Endothelial cell (in vitro differentiated cells): ENCODE measurements around the gene RGS18. TPM values are rescaled to one million over a fixed set of nuclear protein-coding genes. Genes with fewer than 3 reads are reported as not detected.
"Not testable (repeated sequence)": the region's sequence is repeated elsewhere in the genome, so short reads cannot be mapped to it uniquely, and the experiment has no call there.

ENCODE experiments used
- DNase-seq: peaks from one replicate; pipeline ENCODE4 v3.0.0; 2021; ENCODE audit warnings: low spot score
- H3K27ac Mint-ChIP-seq: one replicate; pipeline ENCODE4 v1.8.0; 2021; ENCODE audit warnings: mixed read lengths, inconsistent platforms; ENCODE audit not compliant: unreplicated experiment
- H3K27me3 Mint-ChIP-seq: one replicate; pipeline ENCODE4 v1.8.0; 2021; ENCODE audit warnings: mild to moderate bottlenecking, moderate library complexity, mixed read lengths, inconsistent platforms; ENCODE audit not compliant: unreplicated experiment
- H3K36me3 Mint-ChIP-seq: one replicate; pipeline ENCODE4 v1.8.0; 2021; ENCODE audit warnings: mild to moderate bottlenecking, low read depth, mixed read lengths, inconsistent platforms; ENCODE audit not compliant: unreplicated experiment
- H3K4me1 Mint-ChIP-seq: one replicate; pipeline ENCODE4 v1.8.0; 2021; ENCODE audit warnings: mild to moderate bottlenecking, mixed read lengths, inconsistent platforms; ENCODE audit not compliant: unreplicated experiment
- H3K4me3 Mint-ChIP-seq: one replicate; pipeline ENCODE4 v1.8.0; 2021; ENCODE audit warnings: mild to moderate bottlenecking, mixed read lengths, inconsistent platforms; ENCODE audit not compliant: unreplicated experiment
- H3K9me3 Mint-ChIP-seq: one replicate; pipeline ENCODE4 v1.8.0; 2021; ENCODE audit warnings: mixed read lengths, inconsistent platforms; ENCODE audit not compliant: unreplicated experiment
- CTCF ChIP-seq: fragments of 200-600 bp; sonication (generic); IDR thresholded peaks from one replicate; pipeline ENCODE4 v1.5.0; 2021; ENCODE audit warnings: antibody characterized with exemption; ENCODE audit not compliant: unreplicated experiment
- total RNA-seq: library from RNA; stranded (reverse); fragmentation: NEBNext Ultra II Directional; extraction: Animal tissue kit (Norgen Biotek cat#: 25700); gene quantifications from one replicate; pipeline ENCODE4 v1.2.1, GENCODE V29; 2021; ENCODE audit not compliant: unreplicated experiment

Gene RGS18
- total RNA-seq, 1 donor from 2014 or later: not detected

GRCh38 chr1:192160196-192160595 is 1.9 kb downstream of the RGS18 start:
- H3K4me1 Mint-ChIP-seq: no peaks in the 10 kb centered on the region
- no peak overlapping the region for H3K4me3 Mint-ChIP-seq
- H3K36me3 Mint-ChIP-seq: no peaks in the 10 kb centered on the region
- no peaks in the 10 kb centered on the region for H3K27me3 Mint-ChIP-seq
- H3K27ac Mint-ChIP-seq: no peak overlapping the region
- H3K9me3 Mint-ChIP-seq: no peaks in the 10 kb centered on the region
- DNase-seq: no peak
- TF ChIP-seq CTCF: no peak

GRCh38 chr1:192161976-192162375 is 3.7 kb downstream of the RGS18 start:
- Mint-ChIP-seq H3K27ac (no peak overlapping the region), H3K9me3 (no peaks in the 10 kb centered on the region), H3K4me3 (no peak overlapping the region), H3K27me3 (no peaks in the 10 kb centered on the region), H3K4me1 (no peaks in the 10 kb centered on the region), H3K36me3 (no peaks in the 10 kb centered on the region)
- no peak for TF ChIP-seq CTCF
- no peak for DNase-seq

GRCh38 chr1:192162376-192162775 is 4.1 kb downstream of the RGS18 start:
- H3K4me3 Mint-ChIP-seq: no peak overlapping the region
- H3K36me3 Mint-ChIP-seq: no peaks in the 10 kb centered on the region

GRCh38 chr1:192165002-192165401 is 6.7 kb downstream of the RGS18 start:
- not testable (repeated sequence) for H3K36me3 Mint-ChIP-seq, DNase-seq, H3K9me3 Mint-ChIP-seq, H3K4me1 Mint-ChIP-seq, H3K4me3 Mint-ChIP-seq, H3K27me3 Mint-ChIP-seq, H3K27ac Mint-ChIP-seq

More at GRCh38 chr1:192162376-192162775, 4.1 kb downstream of the RGS18 start:
- DNase-seq: no peak
- Mint-ChIP-seq H3K4me1 (no peaks in the 10 kb centered on the region), H3K27me3 (no peaks in the 10 kb centered on the region), H3K9me3 (no peaks in the 10 kb centered on the region), H3K27ac (no peak overlapping the region)
- no peak for TF ChIP-seq CTCF

- no peak for DNase-seq
- Mint-ChIP-seq H3K27ac (no peak overlapping the region), H3K4me1 (peaks cover 21% of the 10 kb centered on the region), H3K36me3 (no peaks in the 10 kb centered on the region), H3K27me3 (no peaks in the 10 kb centered on the region), H3K9me3 (no peaks in the 10 kb centered on the region), H3K4me3 (no peak overlapping the region)
- no peak for TF ChIP-seq CTCF
Measured at GRCh38 chr1:192167011-192167410, 8.7 kb downstream of the RGS18 start.
